Measurements from ENCODE around the gene CSPG4. TPM values are rescaled to one million over a fixed set of nuclear protein-coding genes. Genes with fewer than 3 reads are reported as not detected.
"Not testable (repeated sequence)": the region's sequence is repeated elsewhere in the genome, so short reads cannot be mapped to it uniquely, and the experiment has no call there.

CSPG4 gene
- total and polyA plus RNA-seq, 9 donors = 3.3 to 30.0 (median 5.2) TPM

DNA sequence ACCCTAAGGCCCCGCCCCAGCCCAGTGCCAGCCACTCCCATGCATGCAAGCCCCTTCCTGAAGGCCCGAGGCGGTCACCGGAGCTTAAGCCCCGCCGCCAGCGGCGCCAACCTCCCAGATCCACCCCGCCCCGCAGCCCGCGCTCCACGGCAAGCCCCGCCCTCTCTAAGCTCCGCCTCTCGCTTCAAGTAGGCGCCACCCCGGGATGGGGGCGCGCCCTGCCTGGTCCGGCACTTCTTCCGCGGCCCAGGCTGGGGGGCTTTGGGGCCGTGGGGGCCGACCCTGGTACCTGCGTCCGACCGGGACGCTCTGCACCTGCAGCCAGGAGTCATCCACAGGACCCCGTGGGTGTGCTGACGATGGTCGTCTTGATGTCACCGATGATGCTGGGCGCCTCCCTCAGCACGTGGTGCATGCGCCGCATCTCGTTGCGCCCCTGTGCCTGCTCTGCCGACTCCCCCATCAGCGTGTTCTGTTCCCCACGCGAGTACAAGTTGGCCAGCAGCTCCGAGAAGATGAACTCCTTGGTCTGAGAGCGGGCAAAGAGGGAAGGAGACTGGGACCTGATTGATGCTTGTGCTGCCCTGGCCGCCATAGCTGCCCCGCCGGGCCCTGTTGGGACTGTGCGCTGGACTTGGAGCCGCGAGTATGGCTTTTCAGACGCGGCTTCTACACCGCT is 26.1 kb upstream of the CSPG4 start:
- 4 to 14% (median 12%) methylated on average over 27 to 54 of the region's 54 CpGs for WGBS, 3 donors
- no peaks in the 10 kb centered on the region for H3K36me3 ChIP-seq
- peak; percentile 96 to 98 (median 96) for DNase-seq
- H3K27me3 ChIP-seq = no peaks in the 10 kb centered on the region
- TF ChIP-seq POLR2A (IDR thresholded peaks at IDR 0.05) (no peak), EP300 (IDR thresholded peaks at IDR 0.05) (no peak)
- TF ChIP-seq, protein P1, sequence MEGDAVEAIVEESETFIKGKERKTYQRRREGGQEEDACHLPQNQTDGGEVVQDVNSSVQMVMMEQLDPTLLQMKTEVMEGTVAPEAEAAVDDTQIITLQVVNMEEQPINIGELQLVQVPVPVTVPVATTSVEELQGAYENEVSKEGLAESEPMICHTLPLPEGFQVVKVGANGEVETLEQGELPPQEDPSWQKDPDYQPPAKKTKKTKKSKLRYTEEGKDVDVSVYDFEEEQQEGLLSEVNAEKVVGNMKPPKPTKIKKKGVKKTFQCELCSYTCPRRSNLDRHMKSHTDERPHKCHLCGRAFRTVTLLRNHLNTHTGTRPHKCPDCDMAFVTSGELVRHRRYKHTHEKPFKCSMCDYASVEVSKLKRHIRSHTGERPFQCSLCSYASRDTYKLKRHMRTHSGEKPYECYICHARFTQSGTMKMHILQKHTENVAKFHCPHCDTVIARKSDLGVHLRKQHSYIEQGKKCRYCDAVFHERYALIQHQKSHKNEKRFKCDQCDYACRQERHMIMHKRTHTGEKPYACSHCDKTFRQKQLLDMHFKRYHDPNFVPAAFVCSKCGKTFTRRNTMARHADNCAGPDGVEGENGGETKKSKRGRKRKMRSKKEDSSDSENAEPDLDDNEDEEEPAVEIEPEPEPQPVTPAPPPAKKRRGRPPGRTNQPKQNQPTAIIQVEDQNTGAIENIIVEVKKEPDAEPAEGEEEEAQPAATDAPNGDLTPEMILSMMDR (IDR thresholded peaks at IDR 0.05) = no peak
- H3K9me3 ChIP-seq = no peaks in the 10 kb centered on the region
- peak overlapping the region; percentile 81 for H3K4me3 ChIP-seq
- intact Hi-C loops (cut with DNase I) = loop anchor here in 3 of 4 donors (10.0 kb wide), 2 partner anchors 54 to 66 kb away; no protein-coding TSS in a partner anchor
- H3K4me1 ChIP-seq (ENCODE audit: insufficient read depth) = peaks cover 10% of the 10 kb centered on the region
- H3K27ac ChIP-seq = peak overlapping the region in 1 of 2 donors; percentile 49

DNA sequence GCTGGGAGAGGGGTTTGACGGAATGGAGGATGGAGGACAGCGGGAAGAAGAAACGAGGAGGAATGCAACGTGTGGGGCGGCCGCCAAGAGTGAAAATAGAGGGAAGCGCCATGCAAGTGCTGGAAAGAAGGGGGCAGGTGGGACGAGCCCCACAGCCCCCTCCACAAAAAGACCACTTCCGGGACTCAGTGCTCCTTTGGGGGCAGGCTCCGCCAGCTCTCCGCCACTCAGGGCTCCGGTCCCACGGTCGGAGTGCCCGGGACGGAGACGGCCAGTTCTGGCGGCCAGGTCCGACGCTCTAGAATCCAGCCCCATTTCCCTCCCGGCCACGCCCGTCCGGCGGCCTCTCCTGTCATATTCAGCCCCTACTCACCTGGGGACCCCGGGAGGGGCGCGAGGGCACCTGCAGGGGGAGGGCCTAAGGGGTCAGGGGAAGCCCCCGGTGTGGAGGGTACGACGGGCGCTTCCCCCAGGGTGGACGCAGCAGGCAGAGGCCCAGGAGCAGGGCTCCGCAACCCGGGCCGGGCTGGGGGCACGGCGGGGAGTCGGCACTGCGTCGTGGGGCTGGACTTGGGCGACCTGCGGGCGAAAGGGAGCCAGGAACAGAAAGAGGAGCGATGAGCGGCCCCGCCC is 25.5 kb upstream of the CSPG4 start:
- H3K27ac ChIP-seq = peak overlapping the region; percentile 6 to 49
- DNase-seq = no peak
- no peaks in the 10 kb centered on the region for H3K9me3 ChIP-seq
- 1 to 2% (median 1%) methylated on average over 44 to 47 of the region's 47 CpGs for WGBS, 3 donors
- H3K27me3 ChIP-seq = no peaks in the 10 kb centered on the region
- H3K4me3 ChIP-seq = peak overlapping the region; percentile 81
- no peaks in the 10 kb centered on the region for H3K36me3 ChIP-seq
- TF ChIP-seq, protein P1 (IDR thresholded peaks at IDR 0.05) = no peak
- TF ChIP-seq EP300 (IDR thresholded peaks at IDR 0.05) (no peak), POLR2A (IDR thresholded peaks at IDR 0.05) (no peak)
- intact Hi-C loops (cut with DNase I) = loop anchor here in 3 of 4 donors (10.0 kb wide), 2 partner anchors 53 to 67 kb away; no protein-coding TSS in a partner anchor
- H3K4me1 ChIP-seq (ENCODE audit: insufficient read depth) = peaks cover 10% of the 10 kb centered on the region

DNA sequence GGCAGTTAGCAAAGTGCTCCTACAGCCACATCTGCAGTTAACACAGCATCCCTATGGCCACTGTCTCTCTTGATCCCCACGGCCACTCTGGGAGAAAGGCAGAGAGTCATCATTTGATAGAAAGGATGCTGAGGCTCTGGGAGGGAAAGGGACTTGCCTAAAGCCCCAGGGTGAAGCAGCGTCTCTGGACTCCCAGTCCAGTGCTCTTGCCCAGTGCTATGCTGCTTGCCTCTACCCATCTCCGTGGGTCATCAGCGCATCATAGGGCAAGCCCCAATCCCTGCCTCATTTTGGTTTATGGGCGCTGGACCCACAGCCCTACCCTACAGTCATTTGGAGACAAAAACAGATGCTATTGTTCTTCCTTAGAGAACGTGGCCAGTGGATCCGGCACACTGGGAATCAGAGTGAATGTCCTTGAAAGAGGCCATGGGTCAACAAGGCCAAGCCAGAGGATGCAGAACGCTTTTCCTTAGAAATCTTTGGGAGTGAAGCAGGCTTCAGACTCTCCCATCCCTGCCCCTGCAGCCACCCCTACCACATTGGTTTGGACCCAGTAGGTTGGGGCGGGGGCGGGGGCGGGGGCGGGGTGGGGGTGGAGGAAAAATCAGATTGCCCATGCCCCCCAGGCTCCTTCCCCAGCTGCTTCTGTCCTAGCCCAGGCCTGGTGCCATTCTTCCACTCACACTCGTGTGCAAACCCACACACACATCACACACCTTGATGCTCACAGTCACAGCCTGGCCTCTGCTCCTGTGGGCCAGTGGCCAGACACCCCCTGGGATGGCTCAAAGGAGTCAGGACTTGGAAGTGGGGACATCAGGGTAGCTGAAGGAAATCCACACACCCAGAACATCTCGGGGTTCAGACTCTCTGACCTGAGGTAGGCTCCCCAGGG is 24.7 kb upstream of the CSPG4 start:
- not testable (repeated sequence) for H3K27me3 ChIP-seq, H3K36me3 ChIP-seq, H3K9me3 ChIP-seq
- WGBS, 3 donors = 41 to 57% (median 50%) methylated on average over 14 of the region's 14 CpGs
- H3K4me3 ChIP-seq = peak overlapping the region; percentile 81
- peak overlapping the region; percentile 11 to 49 for H3K27ac ChIP-seq
- DNase-seq = peak in 2 of 5 donors; percentile 53 to 55
- H3K4me1 ChIP-seq (ENCODE audit: insufficient read depth) = peaks cover 10% of the 10 kb centered on the region
- intact Hi-C loops (cut with DNase I) = loop anchor here in 3 of 4 donors (10.0 kb wide), 2 partner anchors 53 to 67 kb away; no protein-coding TSS in a partner anchor

DNA sequence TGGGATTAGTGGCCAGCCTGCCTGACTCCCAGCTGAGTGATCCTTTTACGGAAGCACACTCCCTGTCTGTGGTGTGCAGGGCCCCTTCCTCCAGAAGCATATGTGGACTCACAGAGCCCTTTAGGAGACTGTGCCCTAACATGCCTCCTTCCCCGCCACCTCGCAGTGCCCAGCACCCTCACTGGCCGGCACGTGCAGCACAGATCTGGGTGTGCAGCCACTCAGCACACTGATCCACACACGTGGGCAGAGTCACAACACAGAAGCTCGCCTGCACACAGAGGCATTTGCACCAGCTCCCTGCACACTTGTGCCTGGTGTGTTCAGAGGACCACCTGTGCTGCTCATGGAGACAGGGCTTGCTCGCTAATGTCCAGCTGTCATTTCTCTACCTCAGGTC is 23.6 kb upstream of the CSPG4 start:
- no peak overlapping the region for H3K27ac ChIP-seq

DNA sequence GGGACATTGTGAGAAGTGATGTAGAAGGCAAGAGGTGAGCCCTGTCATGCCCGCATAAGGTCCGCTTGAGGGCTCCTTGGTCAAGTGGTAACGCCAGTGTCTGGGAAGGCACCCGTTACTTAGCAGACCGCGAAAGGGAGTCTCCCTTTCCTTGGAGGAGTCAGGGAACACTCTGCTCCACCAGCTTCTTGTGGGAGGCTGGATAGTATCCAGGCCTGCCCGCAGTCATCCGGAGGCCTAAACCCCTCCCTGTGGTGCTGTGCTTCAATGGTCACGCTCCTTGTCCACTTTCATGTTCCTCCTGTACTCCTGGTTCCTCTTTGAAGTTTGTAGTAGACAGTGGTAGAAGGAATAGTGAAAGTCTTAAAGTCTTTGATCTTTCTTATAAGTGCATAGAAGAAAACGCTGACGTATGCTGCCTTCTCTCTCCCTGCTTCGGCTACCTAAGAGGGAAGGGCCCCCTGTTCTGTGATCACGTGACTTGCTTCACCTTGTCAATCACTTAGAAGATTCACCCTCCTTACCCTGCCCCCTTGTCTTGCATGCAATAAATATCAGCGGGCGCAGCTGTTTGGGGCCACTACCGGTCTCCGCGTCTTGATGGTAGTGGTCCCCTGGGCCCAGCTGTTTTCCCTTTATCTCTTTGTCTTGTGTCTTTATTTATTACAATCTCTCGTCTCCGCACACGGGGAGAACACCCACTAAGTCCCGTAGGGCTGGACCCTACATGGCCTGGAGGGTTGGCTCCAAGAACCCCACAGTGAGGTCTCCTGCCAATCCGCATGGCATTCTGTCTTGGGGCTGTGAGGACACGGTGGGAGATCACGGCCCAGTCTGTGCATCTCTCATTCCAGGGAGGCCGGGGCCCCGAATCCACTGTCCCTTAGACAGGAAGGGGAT is 22.5 kb upstream of the CSPG4 start:
- H3K36me3 ChIP-seq, H3K27me3 ChIP-seq, H3K4me3 ChIP-seq, H3K9me3 ChIP-seq: not testable (repeated sequence)
- DNase-seq = peak in 3 of 5 donors; percentile 58 to 82 (median 71)
- intact Hi-C loops (cut with DNase I) = loop anchor here in 3 of 4 donors (5.0 to 10.0 kb wide), 3 partner anchors 48 to 70 kb away; no protein-coding TSS in a partner anchor
- Histone ChIP-seq H3K27ac (peak overlapping the region in 1 of 2 donors; percentile 52), H3K4me1 (ENCODE audit: insufficient read depth) (peaks cover 14% of the 10 kb centered on the region)
- WGBS, 3 donors = 52 to 59% (median 58%) methylated on average over 27 of the region's 27 CpGs

More for the DNA sequence above, 23.6 kb upstream of the CSPG4 start:
- Histone ChIP-seq H3K36me3 (no peaks in the 10 kb centered on the region), H3K27me3 (no peaks in the 10 kb centered on the region), H3K4me1 (ENCODE audit: insufficient read depth) (peaks cover 14% of the 10 kb centered on the region), H3K4me3 (no peak overlapping the region), H3K9me3 (no peaks in the 10 kb centered on the region)
- WGBS, 3 donors = 90 to 94% (median 92%) methylated on average over 8 of the region's 8 CpGs
- intact Hi-C loops (cut with DNase I) = loop anchor here in 3 of 4 donors (10.0 kb wide), 2 partner anchors 51 to 69 kb away; no protein-coding TSS in a partner anchor
- DNase-seq = no peak
- TF ChIP-seq EP300 (IDR thresholded peaks at IDR 0.05) (no peak), POLR2A (IDR thresholded peaks at IDR 0.05) (no peak)
- TF ChIP-seq, protein P1 (IDR thresholded peaks at IDR 0.05) = no peak

All from ovary (tissue), 9 donors.